Panc1 (cell line): ENCODE data around the gene DNAJC18. TPM values are rescaled to one million over a fixed set of nuclear protein-coding genes. Genes with fewer than 3 reads are reported as not detected.

Experiments
- ATAC-seq: fragments of 200-7000 bp; cut with Tn5 transposase; 2 replicates; pipeline ENCODE4 v1.9.1; 2020; ENCODE audit warnings: mild to moderate bottlenecking, moderate library complexity
- BruUV-seq: library from RNA; stranded (reverse); fragments of 400-500 nt; replicated peaks from 2 replicates; lab custom pipeline; 2021; lab: Mats Ljungman, UMichigan
- CTCF ChIA-PET: fragments of 300-600 bp; sonication (Branson Sonifier 250); formaldehyde crosslinking; loops from one replicate; lab custom pipeline; 2022; ENCODE audit warnings: antibody characterized with exemption; lab: Charles Lee
- POLR2A ChIA-PET: fragments of 300-600 bp; sonication (Branson Sonifier 250); formaldehyde crosslinking; loops from one replicate; lab custom pipeline; 2022; ENCODE audit warnings: antibody characterized with exemption; lab: Charles Lee
- DNase-seq: peaks from one replicate; pipeline ENCODE4 v3.0.0-alpha.2; 2010; ENCODE audit warnings: low read depth, low spot score
- H3K27ac ChIP-seq: 2 replicates; pipeline ENCODE4 v1.5.1; 2011; ENCODE audit warnings: mild to moderate bottlenecking, low read length, inconsistent platforms
- H3K27me3 ChIP-seq: fragments of 200-500 bp; sonication (Bioruptor generic); 2 replicates; pipeline ENCODE4 v1.6.0; 2014; ENCODE audit warnings: low read length, inconsistent platforms; ENCODE audit not compliant: control insufficient read depth, insufficient read depth
- H3K36me3 ChIP-seq: fragments of 200-500 bp; sonication (Bioruptor generic); 2 replicates; pipeline ENCODE4 v1.5.1; 2014; ENCODE audit warnings: inconsistent platforms, mild to moderate bottlenecking, low read length, moderate library complexity; ENCODE audit not compliant: control insufficient read depth, insufficient read depth
- H3K4me1 ChIP-seq: 2 replicates; pipeline ENCODE4 v1.5.1; 2011; ENCODE audit warnings: inconsistent platforms, mild to moderate bottlenecking, low read length, moderate library complexity; ENCODE audit not compliant: control insufficient read depth, insufficient read depth
- H3K4me3 ChIP-seq, 2 experiments: 2 replicates each; pipeline ENCODE4 v1.5.1; 2011 to 2012; ENCODE audit warnings: low read depth in 2 of 2, low read length in 2 of 2, mild to moderate bottlenecking in 2 of 2, inconsistent platforms in 1 of 2, moderate library complexity in 1 of 2
- H3K9me3 ChIP-seq: fragments of 200-500 bp; sonication (Bioruptor generic); 2 replicates; pipeline ENCODE4 v1.5.1; 2014; ENCODE audit warnings: low read depth, mild to moderate bottlenecking, inconsistent platforms, low read length, moderate library complexity; ENCODE audit not compliant: control insufficient read depth, insufficient read depth
- CTCF ChIP-seq: fragments of 450-650 bp; IDR thresholded peaks from 2 replicates; pipeline ENCODE4 v1.5.1; 2017; ENCODE audit warnings: mild to moderate bottlenecking
- POLR2AphosphoS5 ChIP-seq: IDR thresholded peaks from 2 replicates; pipeline ENCODE4 v1.6.1; 2012; ENCODE audit warnings: mild to moderate bottlenecking, low read depth, low read length, moderate library complexity
- REST ChIP-seq, 2 experiments: IDR thresholded peaks; 2 replicates each; pipeline ENCODE4 v1.6.1; 2011 to 2012; ENCODE audit warnings: low read depth in 2 of 2, control low read depth in 1 of 2, low read length in 1 of 2, mild to moderate bottlenecking in 1 of 2, moderate library complexity in 1 of 2; ENCODE audit not compliant: insufficient read depth in 1 of 2
- SIN3A ChIP-seq: IDR thresholded peaks from 2 replicates; pipeline ENCODE4 v1.6.1; 2012; ENCODE audit warnings: low read depth, mild to moderate bottlenecking, low read length, moderate library complexity, borderline replicate concordance; ENCODE audit not compliant: insufficient read depth
- TCF7L2 ChIP-seq: IDR thresholded peaks from 2 replicates; pipeline ENCODE4 v1.6.1; 2011; ENCODE audit warnings: mild to moderate bottlenecking, low read depth, low read length, inconsistent platforms
- in situ Hi-C: cut with HindIII; loops from 2 replicates; pipeline ENCODE4 v1.10.0; 2016; ENCODE audit warnings: low sequenced_read_pairs, low pct_unique_long_range_greater_than_20kb
- intact Hi-C: fragments of 100-400 bp; cut with micrococcal nuclease; formaldehyde crosslinking; loops from one replicate; pipeline ENCODE4 v1.10.0; 2022; ENCODE audit not compliant: unreplicated experiment
- total RNA-seq: library from RNA; stranded (reverse); gene quantifications from one replicate; pipeline ENCODE4 v1.2.1, GENCODE V29; 2021; ENCODE audit not compliant: unreplicated experiment

DNAJC18 gene
- total RNA-seq, 1 experiment from 2014 or later = 8.8 TPM

- H3K4me3 ChIP-seq = no peak overlapping the region
- no peak overlapping the region for H3K27ac ChIP-seq
- H3K36me3 ChIP-seq = no peaks in the 10 kb centered on the region
- H3K4me1 ChIP-seq = no peaks in the 10 kb centered on the region
- no peaks in the 10 kb centered on the region for H3K27me3 ChIP-seq
- DNase-seq (no peak), ATAC-seq (no peak)
- no TSS peak for BruUV-seq
- POLR2A ChIA-PET = no interaction called here
- TF ChIP-seq TCF7L2 (no peak), SIN3A (no peak), REST (IDR thresholded peaks at IDR 0.05; ENCODE audit: insufficient read depth in 1 of 2, low read depth in 2 of 2, low read length in 1 of 2) (no peak), CTCF (no peak), POLR2AphosphoS5 (no peak)
- in situ Hi-C loops (loop anchor here (25.0 kb wide), 1 partner anchor 99 kb away; no protein-coding TSS in a partner anchor), intact Hi-C loops (no loop called here)
- CTCF ChIA-PET = no interaction called here
- no peaks in the 10 kb centered on the region for H3K9me3 ChIP-seq
Measured at GRCh38 chr5:139413153-139413552, 26.2 kb downstream of the DNAJC18 start.

- ATAC-seq (no peak), DNase-seq (no peak)
- Histone ChIP-seq H3K9me3 (no peaks in the 10 kb centered on the region), H3K27me3 (no peaks in the 10 kb centered on the region), H3K36me3 (no peaks in the 10 kb centered on the region), H3K4me1 (no peaks in the 10 kb centered on the region), H3K27ac (no peak overlapping the region), H3K4me3 (no peak overlapping the region)
- ChIA-PET POLR2A (interaction anchor here (0.5 kb wide), 1 partner anchor 357 kb away, joined by 12 read pairs; no protein-coding TSS in a partner anchor), CTCF (interaction anchor here (0.5 to 0.7 kb wide), 2 partner anchors 10 to 121 kb away, joined by 3 to 5 read pairs; no protein-coding TSS in a partner anchor)
- intact Hi-C loops (no loop called here), in situ Hi-C loops (loop anchor here (25.0 kb wide), 1 partner anchor 101 kb away; no protein-coding TSS in a partner anchor)
- no peak for TF ChIP-seq SIN3A
- no peak for TF ChIP-seq POLR2AphosphoS5
- no peak for TF ChIP-seq CTCF
- TF ChIP-seq TCF7L2 = no peak
- TF ChIP-seq REST (IDR thresholded peaks at IDR 0.05; ENCODE audit: insufficient read depth in 1 of 2, low read depth in 2 of 2, low read length in 1 of 2) = no peak
- no TSS peak for BruUV-seq
Measured at GRCh38 chr5:139410993-139411828, 28.1 kb downstream of the DNAJC18 start.
